GM12878 (cell line): Measurements from ENCODE around the gene MAF. TPM values are rescaled to one million over a fixed set of nuclear protein-coding genes. Genes with fewer than 3 reads are reported as not detected.

Source experiments
- ATAC-seq: fragments of 200-7000 bp; cut with Tn5 transposase; 3 replicates; pipeline ENCODE4 v1.9.1; 2020; ENCODE audit warnings: mild to moderate bottlenecking, moderate library complexity
- BruUV-seq: library from RNA; stranded (reverse); fragments of 400-500 nt; replicated peaks from 2 replicates; lab custom pipeline; 2021; lab: Mats Ljungman, UMichigan
- CTCF ChIA-PET: fragments of 300-600 bp; sonication (Branson Sonifier 250); formaldehyde crosslinking; extraction: SDS; loops from one replicate; lab custom pipeline; 2021; ENCODE audit warnings: inconsistent platforms; lab: Yijun Ruan, JAX
- POLR2A ChIA-PET: fragments of 350-600 bp; formaldehyde crosslinking; extraction: SDS; loops from one replicate; lab custom pipeline; 2021; ENCODE audit warnings: inconsistent platforms; lab: Charles Lee
- RAD21 ChIA-PET: fragments of 300-600 bp; sonication (Branson Sonifier 250); formaldehyde crosslinking; loops from one replicate; lab custom pipeline; 2023; ENCODE audit warnings: antibody characterized with exemption; ENCODE audit not compliant: unreplicated experiment; lab: Charles Lee
- SMC1A ChIA-PET: fragments of 300-600 bp; sonication (Branson Sonifier 250); formaldehyde crosslinking; loops from one replicate; lab custom pipeline; 2023; ENCODE audit not compliant: unreplicated experiment, uncharacterized antibody; lab: Charles Lee
- DNase-seq: peaks from one replicate; pipeline ENCODE4 v3.0.0-alpha.2; 2011; ENCODE audit warnings: low read depth, low spot score
- FAIRE-seq: peaks from 3 replicates; lab custom pipeline; 2011; peaks lifted over from hg19 to GRCh38; lab: Jason Lieb, UNC
- H2AFZ ChIP-seq: 2 replicates; pipeline ENCODE4 v1.6.0; 2011; ENCODE audit warnings: low read depth, low read length, control low read depth; ENCODE audit not compliant: control insufficient read depth
- H3K27ac ChIP-seq: 2 replicates; pipeline ENCODE4 v1.5.1; 2011; ENCODE audit warnings: control low read depth; ENCODE audit not compliant: control insufficient read depth, insufficient read depth
- H3K27me3 ChIP-seq, 2 experiments: replicated peaks in 1 of 2; 2 replicates each; pipeline versions ENCODE4 v1.6.0 to v1.6.1; 2011; ENCODE audit warnings: low read length in 1 of 2; ENCODE audit not compliant: control insufficient read depth in 2 of 2, insufficient read depth in 2 of 2
- H3K36me3 ChIP-seq, 2 experiments: 2 replicates each; pipeline ENCODE4 v1.5.1; 2011; ENCODE audit warnings: low read length in 1 of 2; ENCODE audit not compliant: control insufficient read depth in 2 of 2, insufficient read depth in 2 of 2
- H3K4me1 ChIP-seq: 2 replicates; pipeline ENCODE4 v1.6.1; 2011; ENCODE audit warnings: mild to moderate bottlenecking, low read length, moderate library complexity, mixed read lengths; ENCODE audit not compliant: control insufficient read depth, insufficient read depth
- H3K4me2 ChIP-seq: 2 replicates; pipeline ENCODE4 v1.6.0; 2011; ENCODE audit warnings: control low read depth; ENCODE audit not compliant: control insufficient read depth, insufficient read depth
- H3K4me3 ChIP-seq: fragments of 200-600 bp; sonication (generic); 2 replicates; pipeline ENCODE4 v1.5.1; 2016
- H3K79me2 ChIP-seq: 2 replicates; pipeline ENCODE4 v1.6.0; 2011; ENCODE audit warnings: low read length; ENCODE audit not compliant: control insufficient read depth, insufficient read depth
- H3K9ac ChIP-seq: 2 replicates; pipeline ENCODE4 v1.8.0; 2011; ENCODE audit warnings: low read length, control low read depth, mixed read lengths; ENCODE audit not compliant: control insufficient read depth, insufficient read depth
- H3K9me3 ChIP-seq: replicated peaks from 3 replicates; pipeline ENCODE4 v1.5.1; 2011; ENCODE audit warnings: mild to moderate bottlenecking, low read length; ENCODE audit not compliant: control insufficient read depth, insufficient read depth
- H4K20me1 ChIP-seq: 2 replicates; pipeline ENCODE4 v1.6.0; 2011; ENCODE audit not compliant: control insufficient read depth, insufficient read depth
- BCL3 ChIP-seq: IDR thresholded peaks from 2 replicates; pipeline ENCODE4 v1.6.1; 2011; ENCODE audit warnings: borderline replicate concordance, low read depth, mild to moderate bottlenecking, moderate library complexity, low read length; ENCODE audit not compliant: insufficient read depth, poor library complexity, severe bottlenecking
- ELK1 ChIP-seq: IDR thresholded peaks from 2 replicates; pipeline ENCODE4 v1.6.1; 2012; ENCODE audit warnings: low read depth, low read length, improper control_type of control experiment
- IKZF1 ChIP-seq: fragments of 450-650 bp; conservative IDR thresholded peaks from 2 replicates; pipeline ENCODE4 v1.6.1; 2017; ENCODE audit warnings: antibody characterized with exemption, mild to moderate bottlenecking
- JUNB ChIP-seq: IDR thresholded peaks from 2 replicates; pipeline ENCODE4 v1.6.1; 2016; ENCODE audit warnings: antibody characterized with exemption, mild to moderate bottlenecking
- JUND ChIP-seq: IDR thresholded peaks from 2 replicates; pipeline ENCODE4 v1.6.1; 2012; ENCODE audit warnings: low read depth, mild to moderate bottlenecking, low read length, improper control_type of control experiment, moderate library complexity
- KLF5 ChIP-seq: fragments of 450-650 bp; IDR thresholded peaks from 2 replicates; pipeline ENCODE4 v1.6.1; 2014; ENCODE audit warnings: mild to moderate bottlenecking; ENCODE audit not compliant: partially characterized antibody
- MTA3 ChIP-seq: IDR thresholded peaks from 2 replicates; pipeline ENCODE4 v1.6.1; 2012; ENCODE audit warnings: low read length, inconsistent platforms, borderline replicate concordance
- NBN ChIP-seq: fragments of 450-650 bp; IDR thresholded peaks from 2 replicates; pipeline ENCODE4 v1.6.1; 2016
- NFXL1 ChIP-seq: fragments of 450-650 bp; IDR thresholded peaks from 2 replicates; pipeline ENCODE4 v1.6.1; 2017; ENCODE audit warnings: antibody characterized with exemption, mild to moderate bottlenecking, borderline replicate concordance
- PML ChIP-seq: IDR thresholded peaks from 2 replicates; pipeline ENCODE4 v1.6.1; 2012; ENCODE audit warnings: low read length, inconsistent platforms
- POU2F2 ChIP-seq: IDR thresholded peaks from 3 replicates; pipeline ENCODE4 v1.6.1; 2011; ENCODE audit warnings: low read depth, mild to moderate bottlenecking, low read length, borderline replicate concordance
- RBBP5 ChIP-seq: fragments of 200-600 bp; sonication (generic); conservative IDR thresholded peaks from 2 replicates; pipeline ENCODE4 v1.6.1; 2016
- SIN3A ChIP-seq: IDR thresholded peaks from 2 replicates; pipeline ENCODE4 v1.6.1; 2012; ENCODE audit warnings: low read depth, low read length, improper control_type of control experiment
- SRF ChIP-seq, 2 experiments: IDR thresholded peaks; 2 replicates each; pipeline ENCODE4 v1.6.1; 2011; ENCODE audit warnings: low read depth in 2 of 2, low read length in 2 of 2, mild to moderate bottlenecking in 1 of 2, moderate library complexity in 1 of 2
- TAF1 ChIP-seq: IDR thresholded peaks from 2 replicates; pipeline ENCODE4 v1.6.1; 2011; ENCODE audit warnings: mild to moderate bottlenecking, low read depth, low read length, borderline replicate concordance
- ZNF592 ChIP-seq: fragments of 450-650 bp; IDR thresholded peaks from 2 replicates; pipeline ENCODE4 v1.6.1; 2017; ENCODE audit warnings: mild to moderate bottlenecking, moderate library complexity
- WGBS: methylation state at CpG from one replicate; pipeline ENCODE4 v1.1.6; 2016; ENCODE audit warnings: low lambda C conversion rate; ENCODE audit not compliant: insufficient replicate concordance, insufficient coverage; ENCODE audit errors: missing lambda C conversion rate; 5-methylcytosine and 5-hydroxymethylcytosine counted together
- in situ Hi-C: fragments of 300-500 bp; cut with MboI; formaldehyde crosslinking; loops from 9 replicates; pipeline ENCODE4 v1.14.3; 2018; ENCODE audit warnings: mixed read lengths
- intact Hi-C: fragments of 100-400 bp; cut with micrococcal nuclease; formaldehyde crosslinking; loops from one replicate; pipeline ENCODE4 v1.14.2; 2022; ENCODE audit not compliant: unreplicated experiment
- polyA plus RNA-seq, 11 experiments: library from polyadenylated mRNA; depleted of rRNA in 4 of 11; unstranded in 6 of 11; stranded (reverse) in 5 of 11; fragments of >200 nt; fragmentation: Nextera tagmentation in 4 of 11; fragmentation: Illumina TruSeq in 1 of 11; extraction: Ambion mirVana in 4 of 11; extraction: Trizol in 1 of 11; gene quantifications; 1 replicate in 1 of 11; 2 replicates in 10 of 11; pipeline versions ENCODE4 v1.2.1 to v1.2.3, GENCODE V29; 2011 to 2016; ENCODE audit warnings: inconsistent platforms in 2 of 11, missing spikeins in 2 of 11, low read depth in 1 of 11
- total RNA-seq, 4 experiments: library from RNA; depleted of rRNA in 3 of 4; stranded (reverse); fragments of >200 nt in 3 of 4; fragmentation: Illumina TruSeq in 1 of 4; extraction: Trizol in 1 of 4; gene quantifications; 2 replicates each; pipeline versions ENCODE4 v1.2.1 to v1.2.3, GENCODE V29; 2013 to 2021

The MAF gene
- total and polyA plus RNA-seq, 10 of the 15 experiments (the other 5 are each of a cell fraction or from before 2014, with no cell fraction given) = 0.03 to 0.13 TPM; not detected in 8

GRCh38 chr16:79639576-79640311, 39.2 kb upstream of the MAF start:
- Histone ChIP-seq H3K27me3 (no peaks in the 10 kb centered on the region), H3K4me2 (no peak overlapping the region), H3K9ac (no peak overlapping the region), H3K27ac (no peak overlapping the region), H3K9me3 (no peaks in the 10 kb centered on the region), H2AFZ (no peak overlapping the region), H3K4me1 (no peaks in the 10 kb centered on the region), H3K79me2 (no peaks in the 10 kb centered on the region), H3K36me3 (no peaks in the 10 kb centered on the region), H4K20me1 (no peaks in the 10 kb centered on the region), H3K4me3 (no peak overlapping the region)
- in situ Hi-C loops (no loop called here), intact Hi-C loops (no loop called here)
- ChIA-PET SMC1A (no interaction called here), POLR2A (no interaction called here), CTCF (no interaction called here), RAD21 (no interaction called here)
- ATAC-seq (no peak), FAIRE-seq (no peak), DNase-seq (no peak)
- no TSS peak for BruUV-seq
- 48% methylated on average over 13 of the region's 13 CpGs for WGBS
- TF ChIP-seq ELK1 (no peak), MTA3 (no peak), SIN3A (no peak), IKZF1 (no peak), KLF5 (no peak), JUND (no peak), POU2F2 (no peak), TAF1 (no peak), NFXL1 (no peak), NBN (no peak), JUNB (no peak), ZNF592 (no peak), PML (no peak), BCL3 (no peak), SRF (IDR thresholded peaks at IDR 0.05; ENCODE audit: low read depth in 2 of 2, low read length in 2 of 2) (no peak), RBBP5 (no peak)
